Keratinocyte (primary cell): ENCODE measurements around the gene PDZRN4. TPM values are rescaled to one million over a fixed set of nuclear protein-coding genes. Genes with fewer than 3 reads are reported as not detected.

ENCODE experiments used
- DNase-seq: peaks from one replicate; pipeline ENCODE4 v3.0.0-alpha.2; 2011; ENCODE audit warnings: low read depth, missing footprints, low spot score
- FAIRE-seq: peaks from 2 replicates; lab custom pipeline; 2011; peaks lifted over from hg19 to GRCh38; lab: Jason Lieb, UNC
- H2AFZ ChIP-seq: 2 replicates; pipeline ENCODE4 v1.6.0; 2012; ENCODE audit warnings: low read length, control low read depth, inconsistent platforms; ENCODE audit not compliant: control insufficient read depth
- H3K27ac ChIP-seq: 2 replicates; pipeline ENCODE4 v1.5.1; 2011; ENCODE audit warnings: low read length; ENCODE audit not compliant: control insufficient read depth, insufficient read depth
- H3K27me3 ChIP-seq: 3 replicates; pipeline ENCODE4 v1.6.0; 2011; ENCODE audit warnings: low read length; ENCODE audit not compliant: control insufficient read depth, insufficient read depth; ENCODE audit errors: extremely low read depth
- H3K36me3 ChIP-seq, 2 experiments: 2 replicates in 1 of 2; 3 replicates in 1 of 2; pipeline ENCODE4 v1.5.1; 2011; ENCODE audit warnings: low read length in 2 of 2, mild to moderate bottlenecking in 1 of 2; ENCODE audit not compliant: control insufficient read depth in 2 of 2, insufficient read depth in 2 of 2; ENCODE audit errors: extremely low read depth in 1 of 2
- H3K4me1 ChIP-seq: 3 replicates; pipeline ENCODE4 v1.5.1; 2011; ENCODE audit warnings: low read length; ENCODE audit not compliant: control insufficient read depth, insufficient read depth; ENCODE audit errors: extremely low read depth
- H3K4me2 ChIP-seq: 3 replicates; pipeline ENCODE4 v1.6.0; 2011; ENCODE audit warnings: low read depth, low read length; ENCODE audit not compliant: control insufficient read depth, insufficient read depth; ENCODE audit errors: extremely low read depth
- H3K4me3 ChIP-seq, 3 experiments: fragments of 200-600 bp in 1 of 3; sonication (generic) in 1 of 3; 2 replicates in 2 of 3; 3 replicates in 1 of 3; pipeline ENCODE4 v1.5.1; 2011 to 2016; ENCODE audit warnings: low read length in 3 of 3, mild to moderate bottlenecking in 3 of 3, control low read depth in 2 of 3, inconsistent platforms in 1 of 3, low read depth in 1 of 3, mixed read lengths in 1 of 3, mixed run types in 1 of 3, moderate library complexity in 1 of 3; ENCODE audit not compliant: control insufficient read depth in 2 of 3, insufficient read depth in 2 of 3; ENCODE audit errors: extremely low read depth in 1 of 3
- H3K79me2 ChIP-seq: 2 replicates; pipeline ENCODE4 v1.6.0; 2012; ENCODE audit warnings: low read length; ENCODE audit not compliant: control insufficient read depth, insufficient read depth
- H3K9ac ChIP-seq: 3 replicates; pipeline ENCODE4 v1.6.0; 2011; ENCODE audit warnings: low read length; ENCODE audit not compliant: control insufficient read depth, insufficient read depth; ENCODE audit errors: extremely low read depth
- H3K9me1 ChIP-seq: 3 replicates; pipeline ENCODE4 v1.6.0; 2011; ENCODE audit warnings: low read length; ENCODE audit not compliant: control insufficient read depth, insufficient read depth; ENCODE audit errors: extremely low read depth
- H3K9me3 ChIP-seq: 2 replicates; pipeline ENCODE4 v1.5.1; 2012; ENCODE audit warnings: low read depth, low read length; ENCODE audit not compliant: control insufficient read depth
- H4K20me1 ChIP-seq: 3 replicates; pipeline ENCODE4 v1.6.0; 2011; ENCODE audit warnings: low read length; ENCODE audit not compliant: control insufficient read depth, insufficient read depth; ENCODE audit errors: extremely low read depth
- EZH2 ChIP-seq: IDR thresholded peaks from one replicate; pipeline ENCODE4 v1.6.1; 2012; ENCODE audit warnings: inconsistent platforms, mild to moderate bottlenecking, low read length, moderate library complexity
- dilution Hi-C: fragments of 300-500 bp; cut with MboI; formaldehyde crosslinking; loops from one replicate; pipeline ENCODE4 v1.7.0; 2020; ENCODE audit warnings: low sequenced_read_pairs; ENCODE audit not compliant: extremely low pct_ligation_motif_present
- polyA plus RNA-seq, 5 experiments: library from polyadenylated mRNA; depleted of rRNA in 3 of 5; stranded (reverse) in 3 of 5; stranded (forward) in 1 of 5; unstranded in 1 of 5; fragments of >200 nt; gene quantifications; 1 replicate in 1 of 5; 2 replicates in 3 of 5; 3 replicates in 1 of 5; pipeline versions ENCODE4 v1.2.1 to v1.2.3, GENCODE V29; 2011 to 2012; ENCODE audit warnings: missing spikeins in 2 of 5, low read depth in 1 of 5, low replicate concordance in 1 of 5
- TF ChIP-seq, protein P1 (sequence below), 3 experiments: IDR thresholded peaks in 1 of 3; conservative IDR thresholded peaks in 1 of 3; optimal IDR thresholded peaks in 1 of 3; 2 replicates in 2 of 3; 3 replicates in 1 of 3; pipeline versions ENCODE3 to v1.5.1; 2011; ENCODE audit warnings: low read length in 3 of 3, mild to moderate bottlenecking in 3 of 3, moderate library complexity in 2 of 3, control low read depth in 1 of 3, inconsistent platforms in 1 of 3; ENCODE audit not compliant: insufficient read depth in 2 of 3; ENCODE audit errors: extremely low read depth in 1 of 3

Gene PDZRN4
- polyA plus RNA-seq, 1 donor (not counting 4 experiments of a cell fraction or from before 2014, with no cell fraction given): not detected

GRCh38 chr12:41548926-41549325 lies 360.8 kb downstream of the PDZRN4 start:
- no peaks in the 10 kb centered on the region for H3K4me1 ChIP-seq
- H3K9me1 ChIP-seq: no peaks in the 10 kb centered on the region
- no peaks in the 10 kb centered on the region for H4K20me1 ChIP-seq
- no peaks in the 10 kb centered on the region for H3K9me3 ChIP-seq
- dilution Hi-C loops: no loop called here
- TF ChIP-seq, protein P1, sequence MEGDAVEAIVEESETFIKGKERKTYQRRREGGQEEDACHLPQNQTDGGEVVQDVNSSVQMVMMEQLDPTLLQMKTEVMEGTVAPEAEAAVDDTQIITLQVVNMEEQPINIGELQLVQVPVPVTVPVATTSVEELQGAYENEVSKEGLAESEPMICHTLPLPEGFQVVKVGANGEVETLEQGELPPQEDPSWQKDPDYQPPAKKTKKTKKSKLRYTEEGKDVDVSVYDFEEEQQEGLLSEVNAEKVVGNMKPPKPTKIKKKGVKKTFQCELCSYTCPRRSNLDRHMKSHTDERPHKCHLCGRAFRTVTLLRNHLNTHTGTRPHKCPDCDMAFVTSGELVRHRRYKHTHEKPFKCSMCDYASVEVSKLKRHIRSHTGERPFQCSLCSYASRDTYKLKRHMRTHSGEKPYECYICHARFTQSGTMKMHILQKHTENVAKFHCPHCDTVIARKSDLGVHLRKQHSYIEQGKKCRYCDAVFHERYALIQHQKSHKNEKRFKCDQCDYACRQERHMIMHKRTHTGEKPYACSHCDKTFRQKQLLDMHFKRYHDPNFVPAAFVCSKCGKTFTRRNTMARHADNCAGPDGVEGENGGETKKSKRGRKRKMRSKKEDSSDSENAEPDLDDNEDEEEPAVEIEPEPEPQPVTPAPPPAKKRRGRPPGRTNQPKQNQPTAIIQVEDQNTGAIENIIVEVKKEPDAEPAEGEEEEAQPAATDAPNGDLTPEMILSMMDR (optimal IDR thresholded peaks at IDR 0.05 in 1 of 3, IDR thresholded peaks at IDR 0.05 in 1 of 3, conservative IDR thresholded peaks at IDR 0.05 in 1 of 3; ENCODE audit: extremely low read depth in 1 of 3, insufficient read depth in 2 of 3, low read length in 3 of 3): no peak
- TF ChIP-seq EZH2: no peak
- no peak overlapping the region for H3K27ac ChIP-seq
- no peaks in the 10 kb centered on the region for H3K79me2 ChIP-seq
- no peaks in the 10 kb centered on the region for H3K27me3 ChIP-seq
- no peak overlapping the region for H3K4me2 ChIP-seq
- no peaks in the 10 kb centered on the region for H3K36me3 ChIP-seq
- no peak for DNase-seq
- H3K4me3 ChIP-seq: no peak overlapping the region
- no peak for FAIRE-seq
- no peak overlapping the region for H3K9ac ChIP-seq
- H2AFZ ChIP-seq: no peak overlapping the region

DNA sequence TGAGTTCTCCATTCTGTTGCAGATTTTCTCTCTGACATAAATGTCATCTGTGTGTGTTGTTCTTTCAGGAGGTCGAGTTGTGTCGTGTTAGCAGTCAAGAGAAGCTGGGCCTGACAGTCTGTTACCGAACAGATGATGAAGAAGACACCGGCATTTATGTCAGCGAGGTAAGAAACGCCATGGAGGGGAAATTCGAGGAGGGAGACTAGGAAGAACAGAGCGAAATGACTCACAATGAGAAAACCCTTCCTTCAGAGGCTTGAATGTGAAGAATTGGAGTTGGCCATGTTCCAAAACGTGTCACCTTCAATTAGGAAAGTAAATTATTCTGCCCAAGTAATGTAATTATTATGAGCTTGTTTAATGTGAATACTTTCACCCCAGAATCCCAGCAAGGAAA lies 364.5 kb downstream of the PDZRN4 start:
- Histone ChIP-seq H3K9me1 (no peaks in the 10 kb centered on the region), H3K27me3 (no peaks in the 10 kb centered on the region), H3K36me3 (no peaks in the 10 kb centered on the region), H4K20me1 (no peaks in the 10 kb centered on the region), H3K9me3 (no peaks in the 10 kb centered on the region), H3K4me3 (no peak overlapping the region), H3K79me2 (no peaks in the 10 kb centered on the region), H3K9ac (no peak overlapping the region), H3K4me2 (no peak overlapping the region), H3K4me1 (no peaks in the 10 kb centered on the region), H3K27ac (no peak overlapping the region), H2AFZ (no peak overlapping the region)
- dilution Hi-C loops: no loop called here
- DNase-seq: no peak
- FAIRE-seq: no peak
- TF ChIP-seq EZH2: no peak
- TF ChIP-seq, protein P1 (optimal IDR thresholded peaks at IDR 0.05 in 1 of 3, IDR thresholded peaks at IDR 0.05 in 1 of 3, conservative IDR thresholded peaks at IDR 0.05 in 1 of 3; ENCODE audit: extremely low read depth in 1 of 3, insufficient read depth in 2 of 3, low read length in 3 of 3): no peak
